GM10248 (cell line): ENCODE data around the gene BAZ2A.

Source experiments
- CTCF ChIA-PET: fragments of 300-600 bp; sonication (Branson Sonifier 250); formaldehyde crosslinking; extraction: SDS; loops from one replicate; lab custom pipeline; 2021; ENCODE audit warnings: antibody characterized with exemption; lab: Yijun Ruan, JAX
- POLR2A ChIA-PET: fragments of 350-650 bp; sonication (Branson Sonifier 250); formaldehyde crosslinking; extraction: SDS; loops from one replicate; lab custom pipeline; 2020; ENCODE audit warnings: antibody characterized with exemption; lab: Yijun Ruan, JAX
- DNase-seq: peaks from one replicate; pipeline ENCODE4 v3.0.0; 2012; ENCODE audit errors: extremely low spot score
- TF ChIP-seq, protein P1 (sequence below): IDR thresholded peaks from 2 replicates; pipeline ENCODE4 v1.5.1; 2012; ENCODE audit warnings: mild to moderate bottlenecking, low read depth; ENCODE audit errors: extremely low read depth, missing control alignments, control extremely low read depth

BAZ2A gene

DNA sequence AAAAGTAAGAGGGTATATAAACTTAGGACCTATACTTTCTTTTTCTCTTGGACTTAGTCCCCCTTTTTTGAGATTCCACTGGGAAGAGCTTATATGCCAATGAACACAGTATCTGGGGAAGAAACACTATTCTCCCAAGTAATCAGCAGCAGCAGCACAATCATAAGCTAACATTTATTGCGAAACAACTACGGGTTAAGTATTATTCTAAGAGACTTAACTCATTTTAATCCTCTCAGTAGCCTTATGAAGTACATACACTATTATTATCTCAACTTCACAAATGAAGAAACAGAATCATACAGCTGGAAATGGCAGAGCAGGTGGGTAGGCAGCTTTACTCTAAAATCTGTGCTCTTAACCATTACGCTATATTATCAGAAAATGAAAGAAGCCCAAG lies 27.9 kb downstream of the BAZ2A start:
- no peak for DNase-seq
- TF ChIP-seq, protein P1, sequence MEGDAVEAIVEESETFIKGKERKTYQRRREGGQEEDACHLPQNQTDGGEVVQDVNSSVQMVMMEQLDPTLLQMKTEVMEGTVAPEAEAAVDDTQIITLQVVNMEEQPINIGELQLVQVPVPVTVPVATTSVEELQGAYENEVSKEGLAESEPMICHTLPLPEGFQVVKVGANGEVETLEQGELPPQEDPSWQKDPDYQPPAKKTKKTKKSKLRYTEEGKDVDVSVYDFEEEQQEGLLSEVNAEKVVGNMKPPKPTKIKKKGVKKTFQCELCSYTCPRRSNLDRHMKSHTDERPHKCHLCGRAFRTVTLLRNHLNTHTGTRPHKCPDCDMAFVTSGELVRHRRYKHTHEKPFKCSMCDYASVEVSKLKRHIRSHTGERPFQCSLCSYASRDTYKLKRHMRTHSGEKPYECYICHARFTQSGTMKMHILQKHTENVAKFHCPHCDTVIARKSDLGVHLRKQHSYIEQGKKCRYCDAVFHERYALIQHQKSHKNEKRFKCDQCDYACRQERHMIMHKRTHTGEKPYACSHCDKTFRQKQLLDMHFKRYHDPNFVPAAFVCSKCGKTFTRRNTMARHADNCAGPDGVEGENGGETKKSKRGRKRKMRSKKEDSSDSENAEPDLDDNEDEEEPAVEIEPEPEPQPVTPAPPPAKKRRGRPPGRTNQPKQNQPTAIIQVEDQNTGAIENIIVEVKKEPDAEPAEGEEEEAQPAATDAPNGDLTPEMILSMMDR = no peak
- POLR2A ChIA-PET = interaction anchor here (1.1 kb wide), 1 partner anchor 12 kb away, joined by 3 read pairs; no protein-coding TSS in a partner anchor
- CTCF ChIA-PET = interaction anchor here (0.8 to 3.6 kb wide), 9 partner anchors 10 to 477 kb away, joined by 3 to 28 read pairs (median 5); no protein-coding TSS in a partner anchor

DNA sequence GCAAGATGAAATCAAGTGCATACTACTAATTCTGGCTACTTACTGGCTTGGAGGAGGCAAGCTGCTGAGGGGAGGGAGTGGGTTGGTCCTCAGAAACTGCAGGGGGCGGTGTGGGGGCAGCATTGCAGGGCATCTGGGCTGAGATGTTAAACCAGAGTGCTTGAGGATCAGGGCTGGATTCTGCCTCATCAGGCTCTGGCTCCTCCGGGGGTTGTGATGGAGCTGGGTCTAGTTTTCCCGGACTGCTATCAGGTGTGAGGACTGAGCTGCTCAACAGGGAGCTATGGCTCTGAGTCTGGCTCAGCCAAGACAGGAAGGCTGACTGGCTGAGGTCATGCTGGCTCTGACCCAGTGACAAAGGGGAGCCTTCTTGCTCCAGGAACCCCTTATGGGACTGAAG lies 28.6 kb downstream of the BAZ2A start:
- CTCF ChIA-PET = interaction anchor here (0.8 to 3.6 kb wide), 8 partner anchors 9 to 412 kb away, joined by 3 to 28 read pairs (median 6); partner anchors contain the start of gene SMARCC2

DNA sequence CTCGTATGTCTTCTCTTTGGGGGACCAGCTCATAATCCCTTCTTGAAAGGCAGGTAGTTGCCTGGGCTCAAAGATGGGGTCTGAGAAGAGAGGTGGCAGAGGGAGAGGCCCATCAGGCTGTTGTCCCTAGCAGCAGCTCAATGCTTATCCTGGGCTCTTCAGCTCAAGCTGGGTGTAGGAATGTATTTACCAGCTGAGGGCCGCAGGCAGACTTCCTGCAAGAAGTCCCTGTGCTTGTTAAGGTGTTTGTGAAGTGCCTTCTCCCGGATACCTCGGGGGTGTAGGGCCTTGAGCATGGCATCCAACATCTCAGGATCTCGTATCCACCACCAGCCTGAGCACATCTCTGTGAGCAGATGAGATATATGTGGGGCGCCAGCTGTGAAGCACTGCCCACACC lies 29.4 kb downstream of the BAZ2A start:
- TF ChIP-seq, protein P1 = no peak
- CTCF ChIA-PET = interaction anchor here (1.1 to 3.6 kb wide), 6 partner anchors 8 to 87 kb away, joined by 5 to 28 read pairs (median 12); no protein-coding TSS in a partner anchor
- POLR2A ChIA-PET = interaction anchor here (0.5 to 0.6 kb wide), 2 partner anchors 57 to 486 kb away, joined by 3 to 4 read pairs; no protein-coding TSS in a partner anchor

More for the DNA sequence above, 28.6 kb downstream of the BAZ2A start:
- POLR2A ChIA-PET = interaction anchor here (1.1 kb wide), 1 partner anchor 13 kb away, joined by 3 read pairs; no protein-coding TSS in a partner anchor
- TF ChIP-seq, protein P1 = no peak
- peak; percentile 42 for DNase-seq

DNA sequence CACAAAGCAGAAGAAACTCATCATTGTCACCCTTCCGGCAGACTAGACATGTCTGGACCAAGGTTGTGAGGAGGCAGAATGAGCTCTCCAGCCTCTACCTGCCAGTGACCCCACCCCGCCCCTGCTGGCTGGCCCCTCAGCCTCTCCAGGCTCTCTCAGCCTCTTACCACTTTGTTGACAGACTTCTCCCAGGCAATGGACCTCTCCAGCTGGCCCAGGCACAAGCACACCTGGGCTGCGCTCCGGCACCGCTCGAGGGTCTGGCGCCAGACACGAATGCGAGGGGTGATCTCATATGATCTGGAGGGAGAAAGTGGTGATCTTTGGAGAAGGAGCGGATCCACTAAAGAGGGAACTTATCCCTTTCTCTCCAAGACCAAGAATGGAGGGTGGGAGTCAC lies 30.3 kb downstream of the BAZ2A start:
- ChIA-PET POLR2A (no interaction called here), CTCF (interaction anchor here (1.1 to 1.8 kb wide), 2 partner anchors 10 to 86 kb away, joined by 5 to 6 read pairs; no protein-coding TSS in a partner anchor)
- TF ChIP-seq, protein P1 = no peak
- DNase-seq = no peak

More for the DNA sequence above, 29.4 kb downstream of the BAZ2A start:
- no peak for DNase-seq

DNA sequence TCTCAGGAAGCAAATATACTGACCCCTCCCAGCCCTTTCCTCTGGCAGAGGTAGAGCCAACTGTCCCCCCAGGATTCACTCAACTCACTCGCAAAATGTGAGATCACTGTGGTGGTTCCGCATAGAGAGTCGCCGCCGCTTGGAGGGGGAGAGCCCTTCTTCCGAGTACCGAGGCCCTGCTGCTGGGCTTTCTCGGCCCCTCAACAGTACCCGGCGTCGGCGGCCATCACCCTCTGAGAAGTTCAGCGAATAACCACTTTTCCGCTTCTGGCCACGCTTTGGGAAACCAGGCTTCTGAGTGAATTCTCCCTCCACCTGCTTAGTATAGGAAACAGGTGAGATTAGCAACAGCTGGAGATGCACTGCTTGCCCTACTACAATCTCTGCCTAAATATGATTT lies 31.1 kb downstream of the BAZ2A start:
- ChIA-PET CTCF (interaction anchor here (1.8 kb wide), 1 partner anchor 10 kb away, joined by 6 read pairs; no protein-coding TSS in a partner anchor), POLR2A (no interaction called here)
- DNase-seq = no peak
- TF ChIP-seq, protein P1 = no peak

DNA sequence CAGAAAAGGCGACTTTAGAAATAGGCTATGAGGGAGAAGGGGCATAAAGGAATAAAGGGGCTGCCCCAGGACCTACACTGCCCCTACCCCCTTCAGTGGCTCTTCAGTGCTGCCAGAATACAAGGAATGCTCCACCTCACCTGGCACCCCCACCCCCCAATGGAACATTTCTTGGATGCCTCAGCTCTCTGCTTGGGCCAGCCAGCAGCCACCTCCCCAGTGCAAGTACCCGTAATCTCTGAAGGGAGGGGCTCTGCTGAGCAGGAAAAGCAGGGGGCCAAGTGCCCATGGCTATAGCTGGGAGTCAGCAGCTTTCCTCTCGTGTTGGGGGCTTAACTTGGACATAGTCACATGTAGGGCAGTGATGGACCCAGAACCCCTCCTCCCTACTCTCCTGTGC lies 33.3 kb downstream of the BAZ2A start:
- TF ChIP-seq, protein P1 = no peak
- ChIA-PET CTCF (interaction anchor here (0.9 to 1.0 kb wide), 2 partner anchors 9 to 229 kb away, joined by 3 read pairs; no protein-coding TSS in a partner anchor), POLR2A (interaction anchor here (0.5 kb wide), 1 partner anchor 580 kb away, joined by 4 read pairs; no protein-coding TSS in a partner anchor)
- no peak for DNase-seq
